SHP77 (cell line): ENCODE results near the gene OLA1.

Source experiments
- DNase-seq, 2 experiments: peaks; one replicate each; lab custom pipeline; 2025; lab: John Stamatoyannopoulos, UW

The OLA1 gene

GRCh38 chr2:174180165-174180724 lies 68.1 kb downstream of the OLA1 start:
- DNase-seq = no peak

- DNase-seq = no peak
Observed at GRCh38 chr2:174177316-174177890, 70.9 kb downstream of the OLA1 start.

GRCh38 chr2:174176898-174177297 lies 71.4 kb downstream of the OLA1 start:
- no peak for DNase-seq

GRCh38 chr2:174174741-174175140 lies 73.6 kb downstream of the OLA1 start:
- DNase-seq = peak; percentile 7 to 17

GRCh38 chr2:174172802-174173355 lies 75.5 kb downstream of the OLA1 start:
- DNase-seq = no peak

GRCh38 chr2:174171686-174172445 lies 76.5 kb downstream of the OLA1 start:
- no peak for DNase-seq

- DNase-seq = no peak
Observed at GRCh38 chr2:174169372-174169771, 79.0 kb downstream of the OLA1 start.

- DNase-seq = no peak
Observed at GRCh38 chr2:174166261-174166660, 82.1 kb downstream of the OLA1 start.

GRCh38 chr2:174161490-174161889 lies 86.8 kb downstream of the OLA1 start:
- no peak for DNase-seq

- DNase-seq = peak; percentile 4
Observed at GRCh38 chr2:174158003-174158402, 90.3 kb downstream of the OLA1 start.

GRCh38 chr2:174157053-174157452 lies 91.3 kb downstream of the OLA1 start:
- DNase-seq = no peak

- DNase-seq = no peak
Observed at GRCh38 chr2:174153757-174154680, 94.3 kb downstream of the OLA1 start.

GRCh38 chr2:174149530-174149929 lies 98.8 kb downstream of the OLA1 start:
- no peak for DNase-seq

GRCh38 chr2:174148833-174149232 lies 99.5 kb downstream of the OLA1 start:
- DNase-seq = no peak

- DNase-seq = peak in 1 of 2 experiments; percentile 1
Observed at GRCh38 chr2:174145827-174146226, 102.5 kb downstream of the OLA1 start.

- no peak for DNase-seq
Observed at GRCh38 chr2:174142290-174142689, 106.0 kb downstream of the OLA1 start.

GRCh38 chr2:174138161-174138560 lies 110.2 kb downstream of the OLA1 start:
- no peak for DNase-seq

GRCh38 chr2:174135981-174136380 lies 112.4 kb downstream of the OLA1 start:
- no peak for DNase-seq

GRCh38 chr2:174125090-174125489 lies 123.2 kb downstream of the OLA1 start:
- peak; percentile 64 for DNase-seq

GRCh38 chr2:174124181-174124580 lies 124.2 kb downstream of the OLA1 start:
- peak; percentile 26 to 33 for DNase-seq

GRCh38 chr2:174122185-174122584 lies 126.1 kb downstream of the OLA1 start:
- no peak for DNase-seq

- DNase-seq = no peak
Observed at GRCh38 chr2:174121612-174122011, 126.7 kb downstream of the OLA1 start.
